Measurements from ENCODE around the gene EXOC2.

GRCh38 chr6:689223-689622 is 3.7 kb downstream of the EXOC2 start:
- TF ChIP-seq, protein P1, sequence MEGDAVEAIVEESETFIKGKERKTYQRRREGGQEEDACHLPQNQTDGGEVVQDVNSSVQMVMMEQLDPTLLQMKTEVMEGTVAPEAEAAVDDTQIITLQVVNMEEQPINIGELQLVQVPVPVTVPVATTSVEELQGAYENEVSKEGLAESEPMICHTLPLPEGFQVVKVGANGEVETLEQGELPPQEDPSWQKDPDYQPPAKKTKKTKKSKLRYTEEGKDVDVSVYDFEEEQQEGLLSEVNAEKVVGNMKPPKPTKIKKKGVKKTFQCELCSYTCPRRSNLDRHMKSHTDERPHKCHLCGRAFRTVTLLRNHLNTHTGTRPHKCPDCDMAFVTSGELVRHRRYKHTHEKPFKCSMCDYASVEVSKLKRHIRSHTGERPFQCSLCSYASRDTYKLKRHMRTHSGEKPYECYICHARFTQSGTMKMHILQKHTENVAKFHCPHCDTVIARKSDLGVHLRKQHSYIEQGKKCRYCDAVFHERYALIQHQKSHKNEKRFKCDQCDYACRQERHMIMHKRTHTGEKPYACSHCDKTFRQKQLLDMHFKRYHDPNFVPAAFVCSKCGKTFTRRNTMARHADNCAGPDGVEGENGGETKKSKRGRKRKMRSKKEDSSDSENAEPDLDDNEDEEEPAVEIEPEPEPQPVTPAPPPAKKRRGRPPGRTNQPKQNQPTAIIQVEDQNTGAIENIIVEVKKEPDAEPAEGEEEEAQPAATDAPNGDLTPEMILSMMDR (IDR thresholded peaks at IDR 0.05; ENCODE audit: low read depth, low read length): no peak
- TF ChIP-seq EZH2phosphoT487 (IDR thresholded peaks at IDR 0.05; ENCODE audit: low read depth): no peak
